ENCODE measurements around the gene ACSS3.

DNA sequence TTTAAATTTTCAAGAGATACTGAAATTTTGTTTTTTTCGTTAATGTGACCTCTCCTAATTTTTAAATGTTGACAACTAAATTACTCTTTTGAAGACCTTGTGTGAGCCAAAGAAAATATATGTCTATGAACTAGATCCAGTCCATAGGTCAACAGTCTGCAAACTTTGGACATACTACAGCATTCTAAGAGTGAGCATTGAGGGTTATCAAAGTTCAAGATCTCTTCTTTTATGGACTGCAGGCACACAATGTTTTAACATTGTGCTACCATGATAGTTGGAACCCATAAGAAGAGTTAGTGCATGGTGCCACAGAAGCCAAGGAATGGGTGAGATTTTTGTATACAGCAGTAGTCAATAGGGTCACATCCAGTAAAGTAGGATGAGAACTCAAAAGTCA lies 43.0 kb upstream of the ACSS3 start:
- TF ChIP-seq, protein P1, sequence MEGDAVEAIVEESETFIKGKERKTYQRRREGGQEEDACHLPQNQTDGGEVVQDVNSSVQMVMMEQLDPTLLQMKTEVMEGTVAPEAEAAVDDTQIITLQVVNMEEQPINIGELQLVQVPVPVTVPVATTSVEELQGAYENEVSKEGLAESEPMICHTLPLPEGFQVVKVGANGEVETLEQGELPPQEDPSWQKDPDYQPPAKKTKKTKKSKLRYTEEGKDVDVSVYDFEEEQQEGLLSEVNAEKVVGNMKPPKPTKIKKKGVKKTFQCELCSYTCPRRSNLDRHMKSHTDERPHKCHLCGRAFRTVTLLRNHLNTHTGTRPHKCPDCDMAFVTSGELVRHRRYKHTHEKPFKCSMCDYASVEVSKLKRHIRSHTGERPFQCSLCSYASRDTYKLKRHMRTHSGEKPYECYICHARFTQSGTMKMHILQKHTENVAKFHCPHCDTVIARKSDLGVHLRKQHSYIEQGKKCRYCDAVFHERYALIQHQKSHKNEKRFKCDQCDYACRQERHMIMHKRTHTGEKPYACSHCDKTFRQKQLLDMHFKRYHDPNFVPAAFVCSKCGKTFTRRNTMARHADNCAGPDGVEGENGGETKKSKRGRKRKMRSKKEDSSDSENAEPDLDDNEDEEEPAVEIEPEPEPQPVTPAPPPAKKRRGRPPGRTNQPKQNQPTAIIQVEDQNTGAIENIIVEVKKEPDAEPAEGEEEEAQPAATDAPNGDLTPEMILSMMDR (IDR thresholded peaks at IDR 0.05): no peak
- TF ChIP-seq POLR2A (IDR thresholded peaks at IDR 0.05): no peak
